Measurements from ENCODE around the gene MED25. TPM values are rescaled to one million over a fixed set of nuclear protein-coding genes. Genes with fewer than 3 reads are reported as not detected.

The MED25 gene
- total and polyA plus RNA-seq, 12 donors, result 39.5 to 149 (median 54.9) TPM

DNA sequence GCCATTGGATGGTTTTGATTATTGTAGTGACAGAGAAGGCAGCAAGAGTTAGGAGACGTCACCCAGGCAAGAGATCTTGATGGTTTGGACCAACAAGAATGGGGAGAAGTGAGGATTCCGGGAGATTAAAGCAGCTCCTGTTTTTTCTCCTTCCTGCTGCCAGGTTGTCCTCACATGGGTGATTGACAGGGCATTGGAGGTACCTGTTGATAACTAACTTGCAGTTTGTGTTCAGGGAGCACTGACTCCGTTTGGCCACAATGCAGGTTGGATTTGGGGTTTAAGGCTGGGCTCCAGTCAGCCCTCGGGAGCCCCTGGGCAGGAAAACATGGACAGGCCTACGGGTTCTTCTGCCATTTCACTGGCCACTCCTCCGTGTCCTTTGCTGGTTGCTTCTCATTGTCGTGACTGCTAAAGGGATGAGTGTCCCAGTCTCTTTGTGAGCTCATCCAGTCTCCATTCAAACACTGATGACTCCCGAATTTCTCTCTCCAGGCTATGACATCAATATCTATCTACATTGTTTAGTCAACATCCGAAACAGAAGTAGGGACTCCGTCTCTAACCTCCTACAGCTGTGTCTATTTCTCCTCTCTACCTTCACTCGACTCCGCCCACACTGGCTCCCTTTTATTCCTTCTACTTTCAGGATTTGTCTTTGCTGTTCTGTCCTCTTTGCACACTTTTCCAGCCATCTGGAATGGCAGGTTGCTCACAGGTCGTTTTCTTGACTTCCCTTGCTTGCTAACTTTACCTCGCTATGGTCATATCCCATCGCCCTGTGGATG, 31.5 kb downstream of the MED25 start:
- DNase-seq (no peak), ATAC-seq (no peak)
- Histone ChIP-seq H3K9me3 (peaks cover 0 to 10% (median 0%) of the 10 kb centered on the region in 11 donors), H3K36me3 (peaks cover 0 to 6% (median 2%) of the 10 kb centered on the region in 9 donors), H3K4me3 (peak overlapping the region; percentile 71 to 100 (median 86)), H3K27ac (peak overlapping the region in 9 of 10 donors; percentile 96 to 100 (median 99)), H3K4me1 (peaks cover 9 to 49% (median 28%) of the 10 kb centered on the region in 9 donors), H3K27me3 (no peaks in the 10 kb centered on the region)
- TF ChIP-seq, protein P1, sequence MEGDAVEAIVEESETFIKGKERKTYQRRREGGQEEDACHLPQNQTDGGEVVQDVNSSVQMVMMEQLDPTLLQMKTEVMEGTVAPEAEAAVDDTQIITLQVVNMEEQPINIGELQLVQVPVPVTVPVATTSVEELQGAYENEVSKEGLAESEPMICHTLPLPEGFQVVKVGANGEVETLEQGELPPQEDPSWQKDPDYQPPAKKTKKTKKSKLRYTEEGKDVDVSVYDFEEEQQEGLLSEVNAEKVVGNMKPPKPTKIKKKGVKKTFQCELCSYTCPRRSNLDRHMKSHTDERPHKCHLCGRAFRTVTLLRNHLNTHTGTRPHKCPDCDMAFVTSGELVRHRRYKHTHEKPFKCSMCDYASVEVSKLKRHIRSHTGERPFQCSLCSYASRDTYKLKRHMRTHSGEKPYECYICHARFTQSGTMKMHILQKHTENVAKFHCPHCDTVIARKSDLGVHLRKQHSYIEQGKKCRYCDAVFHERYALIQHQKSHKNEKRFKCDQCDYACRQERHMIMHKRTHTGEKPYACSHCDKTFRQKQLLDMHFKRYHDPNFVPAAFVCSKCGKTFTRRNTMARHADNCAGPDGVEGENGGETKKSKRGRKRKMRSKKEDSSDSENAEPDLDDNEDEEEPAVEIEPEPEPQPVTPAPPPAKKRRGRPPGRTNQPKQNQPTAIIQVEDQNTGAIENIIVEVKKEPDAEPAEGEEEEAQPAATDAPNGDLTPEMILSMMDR (IDR thresholded peaks at IDR 0.05), result no peak
- 90 to 91% methylated on average over 15 of the region's 15 CpGs for WGBS, 2 donors
- intact Hi-C loops (cut with DNase I), result loop anchor here in 6 of 10 donors (2.0 to 5.0 kb wide), 5 partner anchors 27 to 37 kb away; partner anchors contain the start of genes FUZ (in 3 of the 6), MED25 (in 2 of the 6), AKT1S1 (in 1 of the 6) and TBC1D17 (in 1 of the 6)

DNA sequence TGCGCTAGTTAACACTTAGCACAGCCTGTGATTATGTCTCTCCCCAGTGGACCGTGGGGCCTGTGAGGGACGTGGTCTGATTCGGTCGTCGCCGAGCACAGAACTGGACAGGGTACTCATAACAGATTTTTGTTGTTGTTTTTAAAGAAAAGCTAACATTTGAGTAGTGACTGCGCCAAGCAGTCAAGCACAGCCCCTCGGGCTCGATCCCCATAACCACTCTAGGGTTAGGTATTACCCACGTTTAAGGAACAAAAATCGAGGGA, 32.1 kb downstream of the MED25 start:
- DNase-seq, result no peak
- intact Hi-C loops (cut with DNase I), result loop anchor here in 6 of 10 donors (2.0 to 5.0 kb wide), 5 partner anchors 27 to 38 kb away; partner anchors contain the start of genes FUZ (in 3 of the 6), MED25 (in 2 of the 6), AKT1S1 (in 1 of the 6) and TBC1D17 (in 1 of the 6)
- peaks cover 0 to 10% (median 0%) of the 10 kb centered on the region in 11 donors for H3K9me3 ChIP-seq
- WGBS, 2 donors, result 49 to 51% methylated on average over 12 of the region's 12 CpGs
- peak overlapping the region; percentile 71 to 100 (median 86) for H3K4me3 ChIP-seq
- H3K36me3 ChIP-seq, result peaks cover 0 to 11% (median 7%) of the 10 kb centered on the region in 9 donors
- peak in 4 of 8 donors; percentile 0 to 9 (median 2) for ATAC-seq
- no peaks in the 10 kb centered on the region for H3K27me3 ChIP-seq
- TF ChIP-seq, protein P1 (IDR thresholded peaks at IDR 0.05), result no peak
- peaks cover 9 to 49% (median 29%) of the 10 kb centered on the region in 9 donors for H3K4me1 ChIP-seq
- peak overlapping the region in 9 of 10 donors; percentile 96 to 100 (median 99) for H3K27ac ChIP-seq

DNA sequence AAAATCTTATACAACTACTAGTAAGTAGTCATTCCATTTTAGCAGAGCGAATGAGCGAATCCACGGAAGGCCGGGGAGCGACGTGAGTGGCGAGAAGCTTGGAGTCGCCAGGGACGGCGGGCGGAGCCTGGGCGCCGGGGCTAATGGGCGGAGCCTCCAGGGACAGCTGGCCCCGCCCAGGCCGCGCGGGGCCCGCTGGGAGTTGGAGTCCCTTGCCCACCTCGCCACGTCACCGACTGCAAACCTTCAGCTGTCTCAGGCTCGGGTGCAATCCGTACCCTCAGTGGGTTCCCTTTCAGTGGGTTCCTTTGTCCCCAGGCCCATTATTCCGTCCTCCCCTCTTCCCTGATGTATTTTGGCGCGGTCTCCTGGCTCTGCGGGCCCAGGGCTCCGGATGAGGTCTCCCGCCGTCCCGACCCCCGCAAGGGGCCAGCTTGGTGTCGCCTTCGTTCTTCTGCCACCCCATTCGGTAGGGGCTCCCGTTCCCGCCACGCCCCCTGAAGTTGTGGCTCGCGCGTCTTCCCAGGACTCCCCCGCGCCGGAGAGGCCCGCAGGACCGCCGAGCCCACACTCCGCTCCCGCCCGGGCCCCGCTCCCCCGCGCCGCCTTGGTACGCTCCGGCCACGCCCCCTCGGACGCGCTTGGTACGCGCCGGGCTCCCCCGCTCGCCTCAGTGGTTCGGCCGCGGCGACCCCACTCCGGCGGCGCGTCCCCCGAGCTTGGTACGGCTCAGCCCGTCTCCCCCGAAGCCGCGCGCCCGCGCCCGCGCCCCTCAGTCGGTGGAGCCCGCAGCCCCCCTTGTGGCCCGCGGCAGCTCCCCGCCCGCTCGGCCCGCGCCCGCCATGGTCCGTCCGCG, 32.6 kb downstream of the MED25 start, which contains the start of gene PTOV1:
TSS of gene PTOV1 (plus strand) at position 673 of the 856 bp plus-strand sequence.
- intact Hi-C loops (cut with DNase I), result loop anchor here in 6 of 10 donors (2.0 to 5.0 kb wide), 5 partner anchors 26 to 38 kb away; partner anchors contain the start of genes FUZ (in 3 of the 6), MED25 (in 2 of the 6), AKT1S1 (in 1 of the 6) and TBC1D17 (in 1 of the 6)
- H3K4me1 ChIP-seq, result peaks cover 9 to 49% (median 29%) of the 10 kb centered on the region in 9 donors
- DNase-seq (peak; percentile 92 to 93), ATAC-seq (peak; percentile 94 to 98 (median 96))
- peaks cover 0 to 16% (median 8%) of the 10 kb centered on the region in 9 donors for H3K36me3 ChIP-seq
- peaks cover 0 to 10% (median 0%) of the 10 kb centered on the region in 11 donors for H3K9me3 ChIP-seq
- peak within 1 kb of the TSS; percentile 96 to 100 (median 99) for H3K27ac ChIP-seq
- TF ChIP-seq, protein P1 (IDR thresholded peaks at IDR 0.05), result no peak
- peak within 1 kb of the TSS; percentile 71 to 100 (median 86) for H3K4me3 ChIP-seq
- 1% methylated on average over 82 to 98 of the region's 98 CpGs for WGBS, 2 donors
- H3K27me3 ChIP-seq, result no peaks in the 10 kb centered on the region

All from heart right ventricle (tissue), 16 donors.